GM18867 (cell line): ENCODE measurements around the gene CD8A.

ENCODE experiments used
- ATAC-seq: cut with Tn5 transposase; IDR thresholded peaks from one replicate; pipeline ENCODE4 v1.9.1; 2021; ENCODE audit warnings: mild to moderate bottlenecking, moderate library complexity; ENCODE audit not compliant: unreplicated experiment

Gene CD8A

DNA sequence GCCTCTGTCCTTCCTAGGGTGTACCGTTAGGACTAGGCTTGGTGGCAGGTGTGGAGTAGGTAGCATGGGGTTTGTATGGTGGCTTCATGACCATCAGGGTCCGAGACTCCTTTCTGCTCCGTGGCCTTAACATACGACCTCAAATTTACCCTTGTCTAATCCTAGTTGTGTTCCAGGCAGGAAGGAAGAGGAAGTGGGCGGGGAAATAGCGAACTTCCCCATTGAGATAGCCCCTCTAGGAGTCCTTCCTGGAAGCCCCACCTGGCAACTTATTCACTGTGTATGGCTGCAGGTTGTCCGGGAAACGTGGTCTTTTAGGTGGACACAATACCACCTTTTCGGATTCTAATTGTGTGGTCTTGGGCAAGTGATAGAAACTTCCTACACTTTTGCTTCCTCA is 9.3 kb downstream of the CD8A start:
- no peak for ATAC-seq

DNA sequence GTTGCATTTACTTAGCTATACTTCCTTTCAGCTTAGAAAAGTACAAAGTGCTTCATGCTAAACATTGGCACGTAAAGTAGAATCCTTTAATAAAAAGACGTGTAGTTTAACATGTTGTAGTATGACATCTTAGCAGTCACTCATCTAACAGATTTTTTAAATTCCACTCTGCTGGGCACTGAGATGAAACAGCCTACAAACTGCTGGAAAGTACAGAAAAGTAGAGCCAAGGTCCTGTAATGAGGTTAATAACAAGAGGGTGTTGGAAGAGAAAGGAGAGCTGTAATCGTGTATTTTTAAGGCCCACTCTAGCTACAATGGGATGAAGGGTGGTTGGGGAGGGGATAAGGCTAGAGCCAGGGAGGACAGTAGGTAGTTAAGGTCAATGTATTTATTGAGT is 10.7 kb downstream of the CD8A start:
- no peak for ATAC-seq

DNA sequence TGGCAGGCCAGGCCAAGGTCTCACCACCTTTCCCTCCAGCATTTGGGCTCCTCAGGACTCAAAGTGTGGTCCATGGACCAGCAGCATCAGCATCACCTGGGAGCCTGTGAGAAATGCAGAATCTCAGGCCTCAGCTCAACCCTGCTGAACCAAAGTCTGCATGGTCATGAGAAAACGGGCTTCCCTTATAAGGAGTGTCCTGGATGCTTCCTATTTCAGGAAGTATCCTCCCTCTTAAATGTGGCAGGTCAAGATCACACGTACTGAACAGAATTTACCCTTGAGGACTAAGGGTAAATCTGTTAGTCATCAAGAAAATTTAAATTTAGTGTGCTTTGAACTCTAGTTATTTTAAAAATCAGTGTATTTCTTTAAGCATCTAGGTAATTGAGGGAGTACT is 11.8 kb downstream of the CD8A start:
- no peak for ATAC-seq

DNA sequence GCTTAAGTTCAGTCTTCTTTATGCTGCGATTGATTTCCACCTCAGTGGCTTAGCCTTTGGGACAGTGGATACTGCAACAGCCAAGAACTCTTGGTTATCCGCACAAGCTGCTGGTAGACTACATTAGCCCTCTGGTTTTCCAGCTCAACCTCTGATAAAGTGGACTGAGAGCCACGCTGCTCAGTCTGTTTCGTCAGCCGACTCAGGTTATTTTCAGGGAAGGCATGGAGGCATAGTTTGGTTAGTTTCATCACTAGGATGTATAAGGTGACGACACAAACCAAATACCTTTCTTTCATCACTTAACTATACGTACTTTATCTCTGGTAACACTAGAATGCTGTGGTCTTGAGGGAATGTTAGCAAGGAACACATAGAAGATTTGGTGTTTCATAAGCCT is 14.2 kb downstream of the CD8A start:
- no peak for ATAC-seq

DNA sequence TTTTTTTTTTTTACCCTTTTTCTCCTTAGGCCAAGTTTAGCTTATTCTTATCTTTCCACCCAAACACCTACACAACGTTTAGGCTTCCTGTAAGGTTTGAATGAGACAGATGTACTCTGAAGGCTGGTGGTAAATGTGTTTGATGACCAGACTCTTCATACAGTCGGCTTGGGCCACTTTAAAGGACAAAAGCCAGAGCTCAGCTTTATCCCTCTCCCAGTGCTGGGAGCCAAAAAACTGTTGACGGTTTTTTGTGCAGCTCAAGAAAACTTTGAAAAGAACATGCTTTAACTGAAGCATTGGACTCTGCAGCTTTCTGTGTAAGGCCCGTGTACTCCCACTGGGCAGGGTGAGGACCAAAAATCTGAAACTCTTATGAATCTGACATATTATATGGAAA is 15.4 kb downstream of the CD8A start:
- no peak for ATAC-seq

DNA sequence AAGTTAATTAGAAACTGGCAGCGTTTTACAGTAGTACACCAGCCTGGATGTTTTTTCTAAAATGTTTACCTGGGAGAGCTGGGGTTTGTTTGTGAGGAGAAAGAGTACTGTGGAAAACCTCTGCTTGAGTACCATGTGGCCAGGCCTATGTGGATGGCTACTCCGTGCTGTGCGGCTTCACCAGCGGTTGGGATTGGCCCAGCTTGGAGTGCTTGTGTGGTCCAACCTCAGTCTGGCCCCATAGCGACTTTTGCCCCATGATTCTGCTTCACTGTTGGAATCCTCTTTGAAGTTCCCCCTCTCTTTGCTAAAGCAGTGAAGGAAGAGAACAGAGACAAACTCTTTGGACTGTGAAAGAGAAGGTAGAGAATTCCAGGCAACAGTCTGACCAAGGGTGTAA is 15.9 kb downstream of the CD8A start:
- no peak for ATAC-seq

DNA sequence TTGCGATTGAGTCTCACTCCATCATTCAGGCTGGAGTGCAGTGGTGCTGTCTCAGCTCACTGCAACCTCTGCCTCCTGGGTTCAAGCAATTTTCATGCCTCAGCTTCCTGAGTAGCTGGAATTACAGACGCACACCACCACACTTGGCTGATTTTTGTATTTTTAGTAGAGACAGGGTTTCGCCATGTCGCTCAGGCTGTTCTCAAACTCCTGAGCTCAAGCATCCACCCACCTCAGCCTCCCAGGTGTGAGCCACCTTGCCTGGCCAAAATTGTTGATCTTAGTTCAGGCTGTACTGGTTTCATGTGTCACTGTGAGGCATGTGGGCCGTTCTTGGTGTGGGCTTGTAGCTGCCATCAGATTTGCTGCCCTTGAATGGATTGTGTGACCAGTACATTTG is 18.1 kb downstream of the CD8A start:
- no peak for ATAC-seq

DNA sequence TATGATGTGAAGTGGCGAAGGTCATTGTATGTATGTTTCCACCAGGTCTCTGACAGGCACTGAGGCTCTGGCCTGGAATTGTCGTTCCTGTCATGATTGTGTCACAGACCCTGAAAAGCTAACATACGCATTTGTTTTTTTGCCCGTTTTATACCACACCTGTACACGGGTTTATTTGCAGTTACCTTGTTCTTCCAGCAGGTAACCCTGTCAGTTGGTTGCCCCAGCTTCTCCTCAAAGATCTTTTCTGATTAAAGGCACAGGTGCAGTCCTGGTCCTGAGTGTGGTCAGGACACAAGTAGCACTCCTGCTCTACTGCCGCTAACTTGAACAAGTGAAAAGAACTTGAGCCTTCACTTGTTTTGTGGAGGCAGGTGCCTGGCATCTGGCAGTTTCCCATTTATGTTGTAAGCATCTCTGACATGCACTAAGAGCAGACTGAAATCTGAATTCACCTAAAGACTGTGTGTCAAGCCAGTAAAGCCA is 19.9 kb downstream of the CD8A start:
- no peak for ATAC-seq

DNA sequence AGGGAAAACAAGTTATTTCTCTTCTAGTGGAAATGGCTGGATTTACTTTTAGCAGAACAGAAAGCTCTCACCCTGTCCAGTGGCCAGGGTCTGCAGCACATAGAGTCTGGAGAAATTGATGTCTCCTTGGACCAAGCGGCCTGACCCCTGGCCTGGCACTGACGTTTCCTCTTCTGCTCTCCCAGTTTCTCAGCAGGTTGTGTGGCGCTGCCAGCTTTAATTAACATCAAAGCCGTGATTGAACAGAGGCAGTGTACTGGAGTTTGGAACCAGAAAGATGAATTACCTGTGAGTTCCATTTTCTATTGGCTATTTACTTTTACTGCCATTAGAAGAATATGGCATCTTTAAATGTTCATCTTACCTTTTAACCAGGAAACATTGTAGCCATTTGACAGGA is 20.9 kb downstream of the CD8A start:
- no peak for ATAC-seq

DNA sequence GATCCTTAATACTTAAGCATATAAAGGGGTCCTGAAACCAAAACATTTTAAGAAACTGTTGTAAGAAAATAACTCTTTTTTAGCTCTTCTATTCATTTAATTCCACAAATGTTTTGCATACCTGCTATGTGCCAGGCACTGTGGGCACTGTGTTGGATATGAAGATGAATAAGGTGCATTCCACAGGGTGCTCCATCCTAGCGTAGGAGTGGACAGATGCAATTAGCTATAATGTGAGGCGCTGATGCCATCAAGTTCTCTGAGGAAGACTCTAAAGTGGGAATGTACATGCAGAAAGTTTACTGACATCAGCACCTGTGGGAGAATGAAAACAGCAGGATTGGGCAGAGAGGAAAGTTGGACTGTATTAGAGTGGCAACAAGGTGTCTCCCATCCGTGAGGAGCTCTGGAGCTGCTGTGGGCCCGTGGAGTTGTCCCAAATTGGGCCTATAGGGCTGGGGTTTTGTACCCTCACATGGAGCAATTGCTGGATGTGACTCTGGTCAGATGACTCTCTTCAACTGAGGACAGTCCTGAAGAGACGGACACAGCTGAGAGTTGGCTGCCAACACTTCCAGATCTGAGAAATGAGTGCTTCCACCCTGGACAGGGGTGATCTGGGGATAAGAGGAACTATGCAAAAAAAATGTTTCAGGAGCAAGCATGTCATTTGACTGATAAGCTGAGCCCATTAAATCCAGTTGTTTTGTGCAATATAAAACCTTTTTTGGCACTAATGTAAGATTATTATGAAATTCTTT is 22.3 kb downstream of the CD8A start:
- ATAC-seq = no peak

DNA sequence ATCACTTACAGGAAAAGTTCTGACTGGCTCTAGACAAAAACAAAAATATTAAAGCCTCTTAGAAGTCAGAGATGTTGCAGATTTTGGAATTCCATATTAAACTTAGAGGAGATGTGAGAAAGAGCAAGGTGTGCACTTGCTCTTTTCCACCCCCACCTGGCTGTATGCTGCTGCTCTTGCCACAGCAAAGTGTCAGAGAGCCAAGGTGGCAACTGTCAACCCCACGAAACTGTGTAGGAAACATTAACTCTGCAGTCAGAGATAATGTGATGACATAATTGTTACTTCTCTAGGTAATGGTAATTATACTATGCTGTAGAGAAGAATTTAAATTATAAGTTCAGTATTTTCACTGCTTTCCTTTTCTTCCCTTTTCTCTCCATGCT is 25.4 kb downstream of the CD8A start:
- ATAC-seq = no peak

DNA sequence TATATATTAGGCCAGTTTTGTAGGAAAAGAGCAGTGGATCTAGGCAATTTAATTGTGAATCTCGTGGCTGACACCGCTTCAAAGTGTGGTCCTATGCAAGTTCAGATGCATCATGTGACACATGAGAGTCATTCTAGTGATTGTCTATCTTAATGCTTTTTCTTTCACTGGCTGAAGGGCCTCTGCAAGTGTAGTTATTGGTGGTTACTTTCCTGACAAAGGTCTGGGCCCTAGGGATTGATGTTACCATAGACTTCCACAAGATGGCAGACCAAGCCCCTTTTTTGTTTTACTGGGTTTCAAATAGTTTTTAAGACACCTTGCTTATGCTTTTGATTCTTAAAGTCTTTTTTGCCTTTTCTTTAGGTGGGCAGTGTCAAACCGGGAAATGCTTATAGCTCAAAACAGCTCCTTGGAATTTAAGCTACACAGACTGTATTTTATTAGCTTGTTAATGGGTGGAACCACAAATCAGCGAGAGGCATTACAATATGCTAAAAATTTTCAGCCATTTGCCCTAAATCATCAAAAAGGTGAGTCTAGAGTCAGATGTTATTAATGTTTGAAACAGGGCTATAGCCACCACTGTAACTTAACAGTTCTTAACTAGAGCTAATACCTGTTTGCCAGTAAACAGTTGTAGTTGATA is 25.9 kb downstream of the CD8A start:
- no peak for ATAC-seq

DNA sequence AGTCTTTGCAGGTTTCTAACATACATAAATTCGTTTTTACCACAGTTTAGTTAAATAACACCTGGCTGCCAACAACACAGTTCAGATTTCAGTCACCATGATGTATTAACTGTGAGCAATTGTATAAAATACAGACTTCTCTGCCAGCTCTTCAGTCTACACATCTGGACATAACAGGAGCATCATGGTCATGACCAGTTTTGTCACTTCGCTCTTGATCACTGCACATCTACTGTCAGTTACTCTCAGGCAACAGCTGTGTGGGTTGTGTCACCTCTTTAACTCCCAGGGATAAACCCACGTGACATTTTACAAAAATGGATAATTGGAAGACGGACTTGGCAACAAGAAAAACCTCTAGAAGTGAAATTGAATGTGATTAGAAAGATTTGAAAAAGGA is 30.3 kb downstream of the CD8A start:
- no peak for ATAC-seq

DNA sequence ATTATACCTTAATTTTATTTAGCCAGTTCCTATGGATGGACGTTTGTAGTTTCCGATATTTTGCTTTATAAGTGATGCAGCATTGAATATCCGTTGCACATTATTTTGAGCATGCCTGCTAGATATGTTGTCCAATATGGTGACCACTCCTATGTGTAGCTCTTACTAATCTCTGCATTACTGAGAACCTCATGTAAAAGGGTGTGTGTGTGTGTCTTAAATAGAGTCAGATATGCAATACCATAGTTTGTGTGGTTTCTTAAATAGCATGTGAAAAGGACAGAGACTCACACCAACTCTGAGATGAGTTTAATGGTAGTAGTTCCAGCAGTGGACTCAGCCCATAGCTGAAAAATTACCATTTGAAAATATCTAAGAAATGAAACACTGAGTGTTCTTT is 32.3 kb downstream of the CD8A start:
- no peak for ATAC-seq

DNA sequence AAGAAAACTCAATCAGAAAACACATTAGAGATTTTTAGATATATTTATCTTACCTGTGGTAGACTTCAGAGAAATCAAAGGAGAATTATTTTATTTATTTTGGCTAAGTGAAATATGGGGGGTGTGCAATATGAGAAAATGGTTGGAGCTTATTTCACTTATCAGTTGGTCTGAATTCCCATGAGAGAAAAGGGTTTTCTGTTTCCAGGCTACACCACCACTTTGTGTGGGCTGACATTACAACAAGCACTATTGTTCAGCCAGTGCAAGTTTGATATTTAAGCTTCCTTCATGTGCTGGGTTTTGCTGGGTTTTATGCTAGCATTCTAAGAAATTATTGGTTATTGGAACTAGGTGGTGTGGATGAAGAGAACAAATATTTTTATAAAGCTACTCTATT is 37.1 kb downstream of the CD8A start:
- ATAC-seq = no peak

DNA sequence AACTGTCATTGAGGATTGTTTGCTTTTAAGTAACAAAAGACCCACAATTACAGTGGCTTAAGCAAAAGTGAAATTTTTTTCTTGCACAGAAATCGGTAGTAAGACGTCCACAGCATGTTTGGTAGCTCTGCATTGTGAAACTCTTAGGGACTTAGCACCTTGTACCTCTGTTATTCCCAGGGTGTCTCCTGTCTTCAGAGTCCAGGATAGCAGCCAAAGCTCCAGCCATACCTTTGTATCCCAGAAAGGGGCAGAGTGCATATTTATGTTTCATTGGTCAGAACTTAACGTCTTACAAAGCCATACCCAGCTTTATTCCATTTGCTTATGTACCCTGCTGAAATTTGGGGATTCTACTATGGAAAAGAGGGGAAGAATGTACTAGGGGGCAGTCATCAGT is 37.8 kb downstream of the CD8A start:
- ATAC-seq = no peak

DNA sequence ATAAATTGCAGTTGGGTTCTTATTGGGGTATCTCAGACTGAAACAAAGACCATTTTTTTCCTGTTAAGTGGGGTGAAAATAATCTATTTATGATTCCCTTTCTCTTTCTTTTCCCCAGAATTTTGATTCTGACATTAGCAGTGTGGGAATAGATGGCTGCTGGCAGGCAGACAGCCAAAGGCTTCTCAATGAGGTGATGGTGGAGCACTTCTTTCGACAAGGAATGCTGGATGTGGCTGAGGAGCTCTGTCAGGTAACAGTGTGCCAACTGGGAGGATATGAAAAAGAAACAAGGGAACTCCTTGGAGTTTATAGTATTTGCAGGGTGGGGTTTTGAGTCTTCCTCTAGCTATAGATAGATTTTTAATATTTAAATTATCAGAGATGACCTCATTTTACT is 38.9 kb downstream of the CD8A start:
- ATAC-seq = no peak

DNA sequence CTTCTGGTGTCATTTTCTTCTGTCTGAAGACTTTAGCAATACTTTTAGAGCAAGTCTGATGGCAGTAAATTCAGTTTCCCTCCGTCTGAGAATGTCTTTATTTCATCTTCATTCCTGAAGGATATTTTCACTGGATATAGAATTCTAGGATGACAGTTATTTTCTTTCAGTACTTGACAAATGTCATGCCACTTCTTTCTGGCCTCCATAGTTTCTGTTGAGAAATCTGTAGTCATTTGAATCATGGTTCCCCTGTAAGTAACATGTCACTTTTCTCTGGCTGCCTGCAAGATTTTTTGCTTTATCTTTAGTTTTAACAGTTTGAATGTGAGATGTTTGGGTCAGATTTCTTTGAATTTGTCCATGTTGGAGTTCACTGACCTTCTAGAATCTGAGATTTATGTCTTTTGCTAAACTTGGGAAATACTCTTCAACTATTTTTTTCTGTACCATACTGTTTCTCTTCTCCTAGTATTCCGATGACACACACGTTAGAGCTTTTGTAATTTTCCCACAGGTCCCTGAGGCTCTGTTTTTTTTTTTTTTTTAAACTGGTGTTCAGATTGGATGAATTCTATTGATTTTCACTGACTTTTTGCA is 40.4 kb downstream of the CD8A start:
- no peak for ATAC-seq

DNA sequence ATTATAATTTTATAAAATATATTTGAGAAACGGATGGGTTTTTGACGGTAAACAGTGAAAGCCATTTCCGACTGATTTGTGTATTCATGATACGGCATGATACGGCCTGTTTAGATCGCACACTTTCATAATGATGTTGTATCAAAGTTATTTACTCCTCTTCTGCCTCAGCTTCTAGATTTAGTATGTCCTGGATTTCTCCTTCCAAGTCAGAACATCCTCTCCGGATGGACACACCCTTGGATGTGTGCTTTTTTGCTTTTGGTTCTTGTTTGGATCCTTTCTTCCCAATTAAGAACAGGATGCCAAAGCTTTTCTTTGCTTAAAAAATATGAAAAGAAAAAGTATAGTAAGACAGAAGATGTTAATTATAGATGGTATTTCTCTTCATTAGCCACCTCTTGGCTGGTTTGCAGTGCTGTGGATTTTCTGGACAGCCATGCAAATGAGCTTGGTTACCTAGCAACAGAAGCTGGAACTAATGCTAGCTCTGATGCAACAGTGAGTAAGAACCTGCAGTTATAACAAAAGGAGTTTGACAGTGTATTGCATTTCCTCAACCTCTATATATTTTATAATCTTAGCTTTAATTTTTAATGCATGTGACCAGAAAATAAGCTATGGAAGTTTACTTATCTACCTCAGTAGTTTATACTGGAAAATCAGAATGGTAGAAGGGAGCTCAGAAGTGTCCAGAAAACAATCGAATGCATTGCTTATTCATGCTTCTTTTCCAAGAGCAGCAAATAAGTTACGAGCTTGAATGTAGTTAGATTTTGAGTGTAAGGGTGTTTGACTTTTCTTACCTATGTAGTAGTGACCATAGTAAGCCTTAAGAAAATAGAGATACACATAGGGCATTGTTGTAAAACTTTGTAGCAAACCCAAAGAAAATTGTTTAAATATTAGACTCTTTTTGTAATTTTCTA is 42.7 kb downstream of the CD8A start:
- no peak for ATAC-seq

DNA sequence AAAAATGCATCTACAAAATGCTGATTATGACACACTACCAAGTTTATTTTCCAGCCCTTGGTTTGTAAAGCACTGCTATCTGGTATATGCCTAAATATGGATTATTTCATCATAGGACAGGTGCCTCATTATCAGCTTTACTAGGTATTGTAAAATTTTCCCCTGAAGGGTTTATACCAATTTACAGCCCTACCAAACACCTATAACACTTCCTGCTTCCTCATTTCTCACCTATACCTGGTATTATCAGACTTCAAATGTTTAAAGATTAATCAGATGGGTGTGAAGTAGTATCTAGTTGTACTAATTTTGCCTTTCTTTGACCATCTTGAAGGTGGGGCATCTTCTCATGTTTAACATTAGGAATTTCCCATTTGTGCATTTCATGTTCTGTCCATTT is 43.8 kb downstream of the CD8A start:
- ATAC-seq = no peak

DNA sequence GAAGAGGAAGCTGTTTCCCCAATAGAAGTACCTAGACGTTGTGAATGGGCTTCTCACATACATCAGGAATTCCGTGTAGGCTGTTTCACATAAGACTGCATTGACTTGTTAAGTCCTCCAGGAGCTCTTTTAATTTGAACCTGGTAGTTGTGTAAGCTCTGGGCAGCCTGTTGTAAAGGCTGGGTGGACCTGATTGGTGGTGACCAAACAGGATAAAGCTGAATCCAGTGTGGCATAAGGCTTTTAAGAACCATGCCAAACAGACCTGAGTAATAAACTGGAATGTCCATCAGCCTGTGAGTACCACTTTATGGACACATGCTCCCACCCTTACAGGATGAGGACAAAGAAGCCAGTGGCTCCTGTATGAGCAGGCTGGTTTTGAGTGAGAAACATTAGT is 46.6 kb downstream of the CD8A start:
- no peak for ATAC-seq
